Neural progenitor cell (in vitro differentiated cells): ENCODE results near the gene MAD1L1. TPM values are rescaled to one million over a fixed set of nuclear protein-coding genes. Genes with fewer than 3 reads are reported as not detected.

ENCODE experiments used
- DNase-seq: peaks from one replicate; pipeline ENCODE4 v3.0.0-alpha.2; 2016; ENCODE audit warnings: low spot score
- H2AFZ ChIP-seq: fragments of 200-600 bp; sonication (generic); replicated peaks from 2 replicates; pipeline ENCODE4 v1.6.1; 2016; ENCODE audit warnings: antibody characterized with exemption
- H3F3A ChIP-seq: fragments of 200-600 bp; sonication (generic); 2 replicates; pipeline ENCODE4 v1.6.1; 2016; ENCODE audit warnings: antibody characterized with exemption, low read depth
- H3K27ac ChIP-seq: fragments of 200-600 bp; sonication (generic); 2 replicates; pipeline ENCODE4 v1.5.1; 2016; ENCODE audit warnings: mild to moderate bottlenecking
- H3K27me3 ChIP-seq: fragments of 200-600 bp; sonication (generic); 2 replicates; pipeline ENCODE4 v1.6.1; 2016; ENCODE audit warnings: mild to moderate bottlenecking, moderate library complexity
- H3K36me3 ChIP-seq: fragments of 200-600 bp; sonication (generic); 2 replicates; pipeline ENCODE4 v1.5.1; 2016
- H3K4me1 ChIP-seq: fragments of 200-600 bp; sonication (generic); 2 replicates; pipeline ENCODE4 v1.6.1; 2016; ENCODE audit warnings: mixed run types
- H3K4me2 ChIP-seq: fragments of 200-600 bp; sonication (generic); 2 replicates; pipeline ENCODE4 v1.6.1; 2016
- H3K4me3 ChIP-seq: fragments of 200-600 bp; sonication (generic); 2 replicates; pipeline ENCODE4 v1.5.1; 2016
- H3K79me2 ChIP-seq: fragments of 200-600 bp; sonication (generic); 2 replicates; pipeline ENCODE4 v1.6.1; 2016; ENCODE audit warnings: low read depth
- H3K9ac ChIP-seq: fragments of 200-600 bp; sonication (generic); 2 replicates; pipeline ENCODE4 v1.6.1; 2016
- H3K9me3 ChIP-seq: fragments of 200-600 bp; sonication (generic); 2 replicates; pipeline ENCODE4 v1.5.1; 2016; ENCODE audit warnings: low read depth
- H4K20me1 ChIP-seq: fragments of 200-600 bp; sonication (generic); 2 replicates; pipeline ENCODE4 v1.6.1; 2016; ENCODE audit warnings: low read depth
- H3K27ac Mint-ChIP-seq: 3 replicates; pipeline ENCODE4 v1.8.0; 2021; ENCODE audit warnings: mixed read lengths
- H3K27me3 Mint-ChIP-seq: 2 replicates; pipeline ENCODE4 v1.8.0; 2022; ENCODE audit warnings: low read depth, mild to moderate bottlenecking, inconsistent platforms, moderate library complexity, mixed read lengths; ENCODE audit not compliant: insufficient read depth
- H3K36me3 Mint-ChIP-seq: 3 replicates; pipeline ENCODE4 v1.8.0; 2021; ENCODE audit warnings: mixed read lengths
- H3K4me1 Mint-ChIP-seq: 3 replicates; pipeline ENCODE4 v1.8.0; 2021; ENCODE audit warnings: mixed read lengths
- H3K4me3 Mint-ChIP-seq: 3 replicates; pipeline ENCODE4 v1.8.0; 2021; ENCODE audit warnings: mild to moderate bottlenecking, moderate library complexity, mixed read lengths
- H3K9me3 Mint-ChIP-seq: 3 replicates; pipeline ENCODE4 v1.8.0; 2020; ENCODE audit warnings: mixed read lengths
- CTCF ChIP-seq: fragments of 200-600 bp; sonication (generic); IDR thresholded peaks from 2 replicates; pipeline ENCODE4 v1.5.1; 2017; ENCODE audit warnings: antibody characterized with exemption, mild to moderate bottlenecking
- EZH2 ChIP-seq: fragments of 200-600 bp; sonication (generic); IDR thresholded peaks from 2 replicates; pipeline ENCODE4 v1.6.1; 2017; ENCODE audit warnings: antibody characterized with exemption, mild to moderate bottlenecking, moderate library complexity
- EZH2phosphoT487 ChIP-seq: fragments of 200-600 bp; sonication (generic); IDR thresholded peaks from 2 replicates; pipeline ENCODE4 v1.6.1; 2017; ENCODE audit warnings: antibody characterized with exemption
- total RNA-seq: library from RNA; depleted of rRNA; stranded (reverse); fragments of >200 nt; gene quantifications from 2 replicates; pipeline ENCODE4 v1.2.3, GENCODE V29; 2015; ENCODE audit warnings: low replicate concordance

MAD1L1 gene
- total RNA-seq, 1 donor from 2014 or later, result 23.7 TPM

DNA sequence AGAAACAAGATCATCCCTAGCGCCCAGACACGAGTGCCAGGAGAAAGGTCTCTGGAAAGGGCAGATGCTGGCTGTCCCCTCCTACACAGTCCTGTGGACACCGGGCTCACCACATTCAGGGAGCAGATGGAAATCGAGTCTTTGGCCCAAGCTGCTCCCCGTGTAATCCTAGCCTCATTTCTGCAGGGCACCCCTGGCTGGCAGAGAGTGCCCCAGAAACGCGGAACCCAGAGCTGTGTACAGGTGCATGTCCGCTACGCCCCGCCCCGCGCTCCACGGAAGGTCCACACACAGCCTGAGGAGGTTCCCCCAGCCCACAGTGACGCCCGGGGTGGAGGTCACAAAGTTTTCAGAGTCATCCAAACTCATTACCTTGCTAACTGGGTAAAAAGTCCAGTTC lies 202.8 kb downstream of the MAD1L1 start:
- H3K36me3 ChIP-seq, result peaks cover 11% of the 10 kb centered on the region
- H3K79me2 ChIP-seq, result peaks cover 7% of the 10 kb centered on the region
- peaks cover 4% of the 10 kb centered on the region for H3K4me1 ChIP-seq
- no peak overlapping the region for H3K4me3 Mint-ChIP-seq
- H3K4me3 ChIP-seq, result no peak overlapping the region
- H3K4me2 ChIP-seq, result no peak overlapping the region
- no peak overlapping the region for H2AFZ ChIP-seq
- H3K9me3 ChIP-seq, result peaks cover 11% of the 10 kb centered on the region
- H4K20me1 ChIP-seq, result no peaks in the 10 kb centered on the region
- H3F3A ChIP-seq, result peaks cover 4% of the 10 kb centered on the region
- H3K36me3 Mint-ChIP-seq, result peaks cover 23% of the 10 kb centered on the region
- no peak for DNase-seq
- peaks cover 32% of the 10 kb centered on the region for H3K9me3 Mint-ChIP-seq
- H3K9ac ChIP-seq, result no peak overlapping the region
- peaks cover 4% of the 10 kb centered on the region for H3K27me3 Mint-ChIP-seq
- peaks cover 22% of the 10 kb centered on the region for H3K4me1 Mint-ChIP-seq
- no peak overlapping the region for H3K27ac Mint-ChIP-seq
- H3K27ac ChIP-seq, result no peak overlapping the region
- TF ChIP-seq EZH2 (no peak), EZH2phosphoT487 (no peak), CTCF (no peak)
- no peaks in the 10 kb centered on the region for H3K27me3 ChIP-seq

DNA sequence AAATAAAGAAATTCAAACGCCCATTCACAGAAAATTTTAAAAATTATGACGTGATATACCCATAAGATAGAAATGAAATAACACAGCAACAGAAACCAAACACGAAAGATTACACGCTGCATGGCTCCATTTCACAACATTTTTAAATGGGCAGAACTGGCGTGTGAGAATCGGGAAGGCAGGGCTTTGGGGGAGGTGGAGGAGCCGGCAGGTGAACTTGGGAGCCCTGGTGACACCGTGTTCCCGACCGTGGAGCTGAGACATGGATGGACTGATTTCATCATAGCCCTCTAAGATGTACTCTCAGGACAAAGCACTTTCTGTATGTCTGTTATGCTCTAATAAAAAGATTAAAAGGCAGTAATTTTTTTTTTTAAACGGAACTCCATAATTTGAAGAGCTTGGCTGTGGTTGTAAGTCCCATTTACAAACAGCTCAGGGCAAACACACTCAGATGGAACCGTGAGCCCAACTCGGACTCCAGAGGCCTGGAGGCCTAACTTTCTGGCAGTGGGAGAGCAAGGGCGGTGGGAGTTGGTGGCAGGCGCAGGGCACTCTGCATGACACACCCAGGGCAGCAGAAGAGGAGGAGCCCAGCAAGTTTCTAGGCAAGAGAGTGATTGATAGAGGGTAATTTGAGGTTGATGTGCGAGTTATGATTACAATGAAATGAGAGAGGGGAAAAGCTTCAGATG lies 203.4 kb downstream of the MAD1L1 start:
- peaks cover 38% of the 10 kb centered on the region for H3K9me3 Mint-ChIP-seq
- no peak for DNase-seq
- no peak overlapping the region for H3K27ac Mint-ChIP-seq

DNA sequence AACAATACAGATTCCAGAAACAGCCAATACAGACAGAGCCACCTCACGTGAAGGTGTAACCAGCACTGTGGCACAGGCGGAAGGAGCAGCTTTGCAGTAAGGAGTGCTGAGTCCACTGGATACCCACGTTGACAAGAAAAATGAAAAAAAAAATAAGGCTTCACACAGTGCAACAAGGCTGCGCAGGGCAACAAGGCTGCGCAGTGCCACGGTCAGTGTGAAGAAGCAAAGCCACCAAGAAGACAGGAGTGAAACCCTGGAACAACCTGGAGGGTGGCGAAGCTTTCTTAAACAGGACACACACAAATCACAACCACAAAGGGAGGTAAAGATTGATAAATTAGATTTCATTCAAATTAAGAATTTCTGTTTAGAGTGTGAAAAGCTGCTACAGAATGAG lies 204.0 kb downstream of the MAD1L1 start:
- Mint-ChIP-seq H3K4me3 (no peak overlapping the region), H3K36me3 (peaks cover 27% of the 10 kb centered on the region), H3K27me3 (peaks cover 4% of the 10 kb centered on the region), H3K27ac (no peak overlapping the region), H3K9me3 (peaks cover 42% of the 10 kb centered on the region), H3K4me1 (peaks cover 18% of the 10 kb centered on the region)
- peaks cover 4% of the 10 kb centered on the region for H3K4me1 ChIP-seq
- no peak overlapping the region for H3K4me3 ChIP-seq
- H3K27ac ChIP-seq, result no peak overlapping the region
- TF ChIP-seq EZH2phosphoT487 (no peak), CTCF (no peak), EZH2 (no peak)
- H2AFZ ChIP-seq, result no peak overlapping the region
- H3K79me2 ChIP-seq, result peaks cover 7% of the 10 kb centered on the region
- H3K9me3 ChIP-seq, result peaks cover 15% of the 10 kb centered on the region
- no peaks in the 10 kb centered on the region for H4K20me1 ChIP-seq
- peaks cover 4% of the 10 kb centered on the region for H3F3A ChIP-seq
- H3K36me3 ChIP-seq, result peaks cover 11% of the 10 kb centered on the region
- H3K4me2 ChIP-seq, result no peak overlapping the region
- no peaks in the 10 kb centered on the region for H3K27me3 ChIP-seq
- no peak for DNase-seq
- H3K9ac ChIP-seq, result no peak overlapping the region

More for the DNA sequence above, 203.4 kb downstream of the MAD1L1 start:
- Histone ChIP-seq H3K27me3 (no peaks in the 10 kb centered on the region), H3K9ac (no peak overlapping the region), H3K36me3 (peaks cover 11% of the 10 kb centered on the region), H3K4me3 (no peak overlapping the region), H3K79me2 (peaks cover 7% of the 10 kb centered on the region), H3K4me1 (peaks cover 4% of the 10 kb centered on the region), H3K27ac (no peak overlapping the region), H3K4me2 (no peak overlapping the region), H3K9me3 (peaks cover 15% of the 10 kb centered on the region), H3F3A (peaks cover 4% of the 10 kb centered on the region), H2AFZ (no peak overlapping the region), H4K20me1 (no peaks in the 10 kb centered on the region)
- Mint-ChIP-seq H3K4me3 (no peak overlapping the region), H3K27me3 (peaks cover 4% of the 10 kb centered on the region), H3K36me3 (peaks cover 23% of the 10 kb centered on the region), H3K4me1 (peaks cover 18% of the 10 kb centered on the region)
- TF ChIP-seq EZH2 (no peak), CTCF (no peak), EZH2phosphoT487 (no peak)
